Hematopoietic multipotent progenitor cell treated with erythropoietin and hydrocortisone succinate and interleukin-3 and kit ligand, for 6 days (in vitro differentiated cells): ENCODE results near the gene TNS2.
A peak's percentile ranks its signal among the peaks of the same experiment; 100 is the strongest.
"Not testable (repeated sequence)": the region's sequence is repeated elsewhere in the genome, so short reads cannot be mapped to it uniquely, and the experiment has no call there.

ENCODE experiments used
- DNase-seq: peaks from one replicate; pipeline ENCODE4 v3.0.0-alpha.2; 2015

TNS2 gene

GRCh38 chr12:53096089-53096741, 46.4 kb downstream of the TNS2 start:
- DNase-seq = no peak

GRCh38 chr12:53096759-53097158, 46.9 kb downstream of the TNS2 start:
- no peak for DNase-seq

- DNase-seq = no peak
Measured at GRCh38 chr12:53097207-53097563, 47.3 kb downstream of the TNS2 start.

- peak; percentile 69 for DNase-seq
Measured at GRCh38 chr12:53097564-53098353, 47.9 kb downstream of the TNS2 start, which contains the start of gene IGFBP6. IGFBP6 (plus strand) TSS chr12:53097667; CDS start chr12:53097718, 51 bp downstream.

GRCh38 chr12:53098354-53098981, 48.6 kb downstream of the TNS2 start:
- DNase-seq = no peak

- DNase-seq = peak; percentile 88
Measured at GRCh38 chr12:53099071-53099882, 49.4 kb downstream of the TNS2 start.

GRCh38 chr12:53100466-53101151, 50.7 kb downstream of the TNS2 start:
- DNase-seq = no peak

- DNase-seq = no peak
Measured at GRCh38 chr12:53101266-53101665, 51.4 kb downstream of the TNS2 start.

- DNase-seq = no peak
Measured at GRCh38 chr12:53101931-53102781, 52.3 kb downstream of the TNS2 start.

- DNase-seq = no peak
Measured at GRCh38 chr12:53102883-53103807, 53.3 kb downstream of the TNS2 start, which contains the start of gene SOAT2. SOAT2 (plus strand) TSS chr12:53103486; CDS start chr12:53103578, 92 bp downstream.

GRCh38 chr12:53103860-53104305, 54.0 kb downstream of the TNS2 start:
- peak; percentile 64 for DNase-seq

- DNase-seq = no peak
Measured at GRCh38 chr12:53105256-53105655, 55.4 kb downstream of the TNS2 start.

GRCh38 chr12:53105712-53106439, 56.0 kb downstream of the TNS2 start:
- no peak for DNase-seq

- DNase-seq = no peak
Measured at GRCh38 chr12:53107122-53107521, 57.3 kb downstream of the TNS2 start.

GRCh38 chr12:53112431-53112830, 62.6 kb downstream of the TNS2 start:
- not testable (repeated sequence) for DNase-seq

GRCh38 chr12:53113136-53113705, 63.4 kb downstream of the TNS2 start:
- DNase-seq = no peak

- no peak for DNase-seq
Measured at GRCh38 chr12:53113951-53114350, 64.1 kb downstream of the TNS2 start.
